Tibial nerve (tissue), 4 donors: Measurements from ENCODE around the gene LIPA. TPM values are rescaled to one million over a fixed set of nuclear protein-coding genes. Genes with fewer than 3 reads are reported as not detected.

Experiments used
- DNase-seq, 2 donors: peaks; one replicate each; pipeline ENCODE4 v3.0.0-alpha.2; 2019; ENCODE audit warnings: low spot score in 2 of 2
- H3K27ac ChIP-seq, 4 donors: fragments of 200-600 bp; sonication (generic) in 3 of 4; one replicate each; pipeline ENCODE4 v1.5.1; 2017 to 2019; ENCODE audit warnings: mild to moderate bottlenecking in 1 of 4
- H3K27me3 ChIP-seq, 2 donors: fragments of 200-600 bp; sonication (generic) in 1 of 2; one replicate each; pipeline versions ENCODE4 v1.5.1 to v1.6.0; 2017 to 2019
- H3K36me3 ChIP-seq, 3 donors: fragments of 200-600 bp; sonication (generic); one replicate each; pipeline ENCODE4 v1.5.1; 2018 to 2019
- H3K4me1 ChIP-seq, 4 donors: fragments of 200-600 bp; sonication (generic) in 3 of 4; one replicate each; pipeline ENCODE4 v1.5.1; 2017 to 2019
- H3K4me3 ChIP-seq, 4 donors: fragments of 200-600 bp; sonication (generic) in 3 of 4; one replicate each; pipeline ENCODE4 v1.5.1; 2017 to 2019; ENCODE audit warnings: mild to moderate bottlenecking in 1 of 4, moderate library complexity in 1 of 4
- H3K9me3 ChIP-seq, 4 donors: fragments of 200-600 bp; sonication (generic) in 3 of 4; one replicate each; pipeline ENCODE4 v1.5.1; 2017 to 2019
- EP300 ChIP-seq, 2 donors: sonication (generic); formaldehyde crosslinking; IDR thresholded peaks; one replicate each; pipeline ENCODE4 v1.6.1; 2017; ENCODE audit warnings: antibody characterized with exemption in 2 of 2, mild to moderate bottlenecking in 1 of 2
- POLR2A ChIP-seq, 2 donors: fragments of 450-650 bp; IDR thresholded peaks; one replicate each; pipeline ENCODE4 v1.6.1; 2017; ENCODE audit warnings: antibody characterized with exemption in 2 of 2, mild to moderate bottlenecking in 2 of 2, moderate library complexity in 2 of 2
- WGBS, 2 donors: methylation state at CpG; one replicate each; pipeline ENCODE4 v1.1.5; 2018; 5-methylcytosine and 5-hydroxymethylcytosine counted together
- total RNA-seq, 4 donors: library from RNA; depleted of rRNA; stranded (reverse); fragments of >200 nt; gene quantifications; one replicate each; pipeline ENCODE4 v1.1.0, GENCODE V29; 2016
- TF ChIP-seq, protein P1 (sequence below), 5 experiments: fragments of 200-600 bp in 3 of 5; fragments of 450-650 bp in 2 of 5; sonication (generic) in 3 of 5; IDR thresholded peaks; one replicate each; pipeline ENCODE4 v1.5.1; 2016 to 2019; ENCODE audit warnings: antibody characterized with exemption in 5 of 5, mild to moderate bottlenecking in 3 of 5, moderate library complexity in 2 of 5

The LIPA gene
- total RNA-seq, 4 donors from 2014 or later, result 36.6 to 57.9 (median 39.5) TPM

DNA sequence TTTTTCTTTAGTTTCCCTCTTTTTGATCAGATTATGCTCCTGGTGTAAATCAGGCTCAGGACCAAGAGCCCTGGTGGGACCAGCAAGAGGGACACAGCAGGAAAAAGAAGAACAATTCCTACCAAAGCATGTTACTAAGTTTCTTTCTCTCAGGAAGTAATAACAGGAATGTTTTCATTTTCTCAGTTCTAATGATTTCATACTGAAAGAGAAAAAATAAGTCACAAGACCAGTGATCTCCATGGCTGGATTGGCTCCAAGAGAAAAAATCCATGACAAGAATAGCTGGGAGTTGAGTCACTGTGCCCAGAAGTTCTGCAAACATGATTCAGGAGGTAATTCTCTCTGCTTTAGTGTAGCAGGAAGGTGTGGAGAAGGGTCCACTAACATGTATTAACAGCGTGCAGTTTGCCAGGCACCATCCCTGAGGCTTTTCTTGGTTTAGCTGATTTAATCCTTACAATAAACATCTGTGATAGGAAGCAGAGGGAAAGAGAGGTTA is 26.5 kb upstream of the LIPA start:
- H3K27me3 ChIP-seq, result no peaks in the 10 kb centered on the region
- no peaks in the 10 kb centered on the region for H3K9me3 ChIP-seq
- H3K27ac ChIP-seq, result peak overlapping the region; percentile 71 to 98 (median 84)
- peaks cover 0 to 48% (median 23%) of the 10 kb centered on the region in 4 donors for H3K4me1 ChIP-seq
- 11 to 12% methylated on average over 1 of the region's 1 CpG for WGBS, 2 donors
- TF ChIP-seq EP300 (IDR thresholded peaks at IDR 0.05), result peak; percentile 76 to 92
- TF ChIP-seq, protein P1, sequence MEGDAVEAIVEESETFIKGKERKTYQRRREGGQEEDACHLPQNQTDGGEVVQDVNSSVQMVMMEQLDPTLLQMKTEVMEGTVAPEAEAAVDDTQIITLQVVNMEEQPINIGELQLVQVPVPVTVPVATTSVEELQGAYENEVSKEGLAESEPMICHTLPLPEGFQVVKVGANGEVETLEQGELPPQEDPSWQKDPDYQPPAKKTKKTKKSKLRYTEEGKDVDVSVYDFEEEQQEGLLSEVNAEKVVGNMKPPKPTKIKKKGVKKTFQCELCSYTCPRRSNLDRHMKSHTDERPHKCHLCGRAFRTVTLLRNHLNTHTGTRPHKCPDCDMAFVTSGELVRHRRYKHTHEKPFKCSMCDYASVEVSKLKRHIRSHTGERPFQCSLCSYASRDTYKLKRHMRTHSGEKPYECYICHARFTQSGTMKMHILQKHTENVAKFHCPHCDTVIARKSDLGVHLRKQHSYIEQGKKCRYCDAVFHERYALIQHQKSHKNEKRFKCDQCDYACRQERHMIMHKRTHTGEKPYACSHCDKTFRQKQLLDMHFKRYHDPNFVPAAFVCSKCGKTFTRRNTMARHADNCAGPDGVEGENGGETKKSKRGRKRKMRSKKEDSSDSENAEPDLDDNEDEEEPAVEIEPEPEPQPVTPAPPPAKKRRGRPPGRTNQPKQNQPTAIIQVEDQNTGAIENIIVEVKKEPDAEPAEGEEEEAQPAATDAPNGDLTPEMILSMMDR (IDR thresholded peaks at IDR 0.05), result no peak
- no peaks in the 10 kb centered on the region for H3K36me3 ChIP-seq
- peak overlapping the region in 1 of 4 donors; percentile 2 for H3K4me3 ChIP-seq
- peak in 1 of 2 donors; percentile 88 for DNase-seq

DNA sequence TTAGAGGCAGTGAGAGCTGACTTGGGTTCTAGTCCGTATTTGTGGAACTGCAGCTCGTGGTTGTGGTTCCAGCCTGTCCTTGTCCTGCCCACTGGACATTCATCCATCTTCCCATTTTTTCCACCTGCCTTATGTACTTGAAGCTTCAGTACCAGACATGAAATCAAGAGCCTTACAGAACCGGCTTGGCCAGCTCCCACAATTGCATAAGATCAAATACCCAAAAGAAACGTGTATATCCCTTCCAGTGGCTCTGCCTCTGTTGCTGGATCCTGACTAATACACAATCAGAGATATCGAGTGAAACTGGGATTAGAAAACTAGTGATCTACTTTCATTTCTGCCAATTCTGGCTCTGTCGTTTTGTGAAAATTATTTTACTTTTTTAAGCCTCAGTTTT is 23.8 kb upstream of the LIPA start:
- H3K4me3 ChIP-seq, result no peak overlapping the region
- H3K9me3 ChIP-seq, result no peaks in the 10 kb centered on the region
- peak overlapping the region in 1 of 4 donors; percentile 11 for H3K27ac ChIP-seq
- TF ChIP-seq POLR2A (IDR thresholded peaks at IDR 0.05) (no peak), EP300 (IDR thresholded peaks at IDR 0.05) (no peak)
- TF ChIP-seq, protein P1 (IDR thresholded peaks at IDR 0.05), result no peak
- DNase-seq, result no peak
- peaks cover 0 to 35% (median 17%) of the 10 kb centered on the region in 4 donors for H3K4me1 ChIP-seq
- 75 to 80% methylated on average over 6 of the region's 6 CpGs for WGBS, 2 donors
- H3K27me3 ChIP-seq, result no peaks in the 10 kb centered on the region
- H3K36me3 ChIP-seq, result no peaks in the 10 kb centered on the region

DNA sequence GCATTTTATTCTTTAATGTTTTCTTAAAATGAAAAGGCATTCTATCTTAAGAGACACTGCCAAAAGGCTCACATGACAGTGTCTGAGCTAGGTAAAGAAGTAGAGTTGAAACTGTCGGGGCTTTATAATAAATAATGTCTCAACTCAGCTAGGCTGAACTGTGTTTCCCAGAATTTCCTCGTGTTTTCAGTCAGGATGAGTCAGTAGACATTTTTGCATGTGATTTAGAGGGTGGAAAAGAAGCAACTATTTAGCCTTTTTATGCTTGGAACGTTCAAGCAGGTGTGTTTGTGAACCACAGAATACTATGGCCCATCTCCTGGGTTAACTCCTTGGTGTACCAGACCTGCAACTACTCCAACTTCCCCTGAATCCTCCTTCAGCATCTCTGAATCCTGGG is 23.4 kb upstream of the LIPA start:
- Histone ChIP-seq H3K4me1 (peaks cover 0 to 35% (median 17%) of the 10 kb centered on the region in 4 donors), H3K27ac (peak overlapping the region in 2 of 4 donors; percentile 7 to 11), H3K27me3 (no peaks in the 10 kb centered on the region), H3K9me3 (no peaks in the 10 kb centered on the region), H3K36me3 (no peaks in the 10 kb centered on the region), H3K4me3 (no peak overlapping the region)
- WGBS, 2 donors, result 23 to 43% methylated on average over 3 of the region's 3 CpGs
- DNase-seq, result no peak
- TF ChIP-seq, protein P1 (IDR thresholded peaks at IDR 0.05), result no peak
- TF ChIP-seq EP300 (IDR thresholded peaks at IDR 0.05) (no peak), POLR2A (IDR thresholded peaks at IDR 0.05) (no peak)

DNA sequence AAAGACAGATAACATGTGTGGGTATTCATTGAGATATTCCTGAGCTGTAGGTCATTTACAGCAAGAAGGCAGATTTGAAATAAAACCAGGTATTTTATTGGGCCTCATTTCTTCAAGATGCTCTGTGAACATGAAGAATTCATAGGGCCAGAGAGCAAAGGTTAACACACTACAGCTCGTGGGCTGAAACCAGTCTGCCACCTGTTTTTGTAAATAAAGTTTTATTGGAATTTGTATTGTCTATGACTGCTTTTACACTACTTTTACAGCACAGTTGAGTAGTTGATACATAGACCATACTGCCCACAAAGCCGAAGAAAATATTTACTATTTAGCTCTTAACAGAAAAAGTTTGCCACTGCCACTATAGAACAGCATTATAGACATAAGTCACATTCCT is 22.1 kb upstream of the LIPA start:
- H3K27ac ChIP-seq, result no peak overlapping the region
- no peak overlapping the region for H3K4me3 ChIP-seq
- TF ChIP-seq POLR2A (IDR thresholded peaks at IDR 0.05), result no peak
- no peak for TF ChIP-seq EP300 (IDR thresholded peaks at IDR 0.05)
- TF ChIP-seq, protein P1 (IDR thresholded peaks at IDR 0.05), result no peak
- no peaks in the 10 kb centered on the region for H3K9me3 ChIP-seq
- WGBS, 2 donors, result 50 to 79% methylated on average over 2 of the region's 2 CpGs
- DNase-seq, result no peak
- no peaks in the 10 kb centered on the region for H3K36me3 ChIP-seq
- H3K27me3 ChIP-seq, result no peaks in the 10 kb centered on the region
- H3K4me1 ChIP-seq, result peaks cover 0 to 23% (median 8%) of the 10 kb centered on the region in 4 donors

DNA sequence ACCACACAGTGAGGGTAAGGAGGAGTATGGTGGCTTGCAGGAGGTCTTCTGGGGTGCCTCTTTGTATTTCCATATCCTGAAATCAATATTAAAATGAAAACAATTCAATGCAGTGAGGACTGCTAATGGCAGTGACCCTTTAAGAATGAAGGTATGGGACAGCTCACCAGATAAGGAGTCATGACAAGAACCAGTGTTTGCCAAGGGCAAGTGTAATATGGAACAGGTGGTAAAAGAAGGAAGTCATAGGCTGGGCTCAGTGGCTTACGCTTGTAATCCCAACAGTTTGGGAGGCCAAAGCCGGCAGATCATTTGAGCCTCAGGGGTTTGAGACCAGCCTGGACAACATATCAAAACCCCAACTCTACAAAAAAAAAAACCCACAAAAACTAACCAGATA is 20.0 kb upstream of the LIPA start:
- no peaks in the 10 kb centered on the region for H3K9me3 ChIP-seq
- 91 to 94% methylated on average over 2 of the region's 2 CpGs for WGBS, 2 donors
- H3K27me3 ChIP-seq, result no peaks in the 10 kb centered on the region
- H3K36me3 ChIP-seq, result no peaks in the 10 kb centered on the region
- DNase-seq, result no peak
- peaks cover 0 to 15% (median 2%) of the 10 kb centered on the region in 4 donors for H3K4me1 ChIP-seq
- no peak overlapping the region for H3K4me3 ChIP-seq
- H3K27ac ChIP-seq, result no peak overlapping the region
- TF ChIP-seq POLR2A (IDR thresholded peaks at IDR 0.05) (no peak), EP300 (IDR thresholded peaks at IDR 0.05) (no peak)
- TF ChIP-seq, protein P1 (IDR thresholded peaks at IDR 0.05), result no peak
